Measurements from ENCODE around the gene FAM47C. TPM values are rescaled to one million over a fixed set of nuclear protein-coding genes. Genes with fewer than 3 reads are reported as not detected.
"Not testable (repeated sequence)": the region's sequence is repeated elsewhere in the genome, so short reads cannot be mapped to it uniquely, and the experiment has no call there.

The FAM47C gene
- not detected for polyA plus RNA-seq (ENCODE audit: insufficient read length in 10 of 10)
- long read RNA-seq, donor 1: 0 reads
- long read RNA-seq, donor 2: 0 reads
- long read RNA-seq, donor 3: 0 reads
- long read RNA-seq, donor 4: 0 reads
- long read RNA-seq, donor 5: 0 reads
- long read RNA-seq, donor 6: 0 reads
- long read RNA-seq, donor 7: 0 reads
- long read RNA-seq, donor 8: 0 reads
- long read RNA-seq, donor 9: 0 reads

GRCh38 chrX:37008182-37008581 is at the start of gene FAM47C:
FAM47C (plus strand) TSS chrX:37008366; CDS start chrX:37008411, 45 bp downstream.
- DNase-seq: not testable (repeated sequence)

DNA sequence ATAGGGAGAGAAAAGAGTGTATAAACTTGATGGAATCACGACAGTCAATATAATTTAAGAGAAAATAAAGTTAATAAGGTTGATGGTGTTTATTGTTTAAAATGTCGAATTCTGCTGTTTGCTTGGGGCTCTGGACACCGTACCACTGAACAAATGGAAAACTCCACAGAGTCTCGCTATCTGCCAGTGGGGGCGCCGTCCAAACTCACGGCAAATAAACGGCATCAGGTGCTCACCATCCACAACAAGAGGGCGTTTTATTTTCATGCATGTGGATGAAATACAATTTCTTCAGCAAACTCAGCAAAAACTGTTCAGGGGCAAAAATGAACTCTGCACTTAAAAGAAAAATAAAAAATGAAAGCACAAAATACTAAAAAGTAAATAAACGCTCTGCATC is 46.6 kb upstream of the FAM47C start:
- DNase-seq: no peak

DNA sequence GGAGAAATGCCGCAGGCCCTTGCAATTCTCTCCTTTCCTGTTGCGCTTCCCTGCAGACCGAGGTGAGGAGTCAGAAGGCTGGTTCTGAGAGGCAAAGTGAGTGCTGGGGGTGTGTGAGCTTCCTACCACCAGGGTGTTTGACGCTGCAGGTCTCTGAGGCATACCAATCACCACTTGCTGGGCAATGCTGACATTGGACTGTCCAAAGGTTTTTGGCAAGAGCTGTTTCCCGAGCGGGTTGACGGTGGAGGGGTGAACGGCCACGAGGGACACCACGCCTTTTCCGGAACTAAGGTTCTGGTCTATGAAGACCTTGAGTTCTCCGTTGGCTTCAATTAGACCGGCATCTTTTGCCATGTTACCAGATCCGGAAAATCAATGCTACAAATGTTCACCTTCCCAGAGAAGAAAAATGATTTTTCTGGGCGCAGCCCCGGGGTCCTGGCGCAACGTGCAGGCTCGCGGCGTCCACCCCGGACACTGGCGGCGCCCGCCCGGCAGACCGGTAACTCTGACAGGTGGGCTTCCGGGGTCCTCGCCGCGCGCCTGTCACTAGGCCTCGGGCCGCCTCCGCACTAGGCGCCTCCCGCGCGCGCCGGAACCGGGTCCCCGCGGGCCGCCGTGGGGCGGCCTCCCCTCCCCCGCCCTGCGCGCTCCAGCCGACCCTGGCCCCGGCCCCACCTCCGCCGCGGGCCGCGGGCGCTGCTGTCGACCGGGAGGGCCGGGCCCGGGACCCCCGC is 44.9 kb upstream of the FAM47C start:
- DNase-seq: no peak

DNA sequence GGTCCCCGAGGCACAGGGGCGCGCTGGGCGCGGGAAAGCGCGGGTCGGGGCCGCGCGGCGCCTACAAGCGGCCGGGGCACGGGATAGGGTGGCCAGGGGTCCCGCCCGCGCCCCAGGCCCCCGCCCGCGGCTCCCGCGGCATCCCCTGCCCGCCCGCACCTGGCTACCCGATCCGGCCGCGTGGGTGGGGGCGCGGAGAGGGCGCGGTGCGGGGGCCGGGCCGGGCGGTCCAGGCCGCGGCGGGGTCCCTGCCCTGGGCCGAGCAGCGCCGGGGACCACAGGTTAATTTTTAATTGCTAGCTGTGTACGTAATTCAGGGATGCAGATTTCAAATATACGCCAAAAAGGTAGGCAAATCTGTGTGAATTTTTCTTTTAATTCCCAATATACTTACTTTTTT is 44.3 kb upstream of the FAM47C start:
- no peak for DNase-seq

DNA sequence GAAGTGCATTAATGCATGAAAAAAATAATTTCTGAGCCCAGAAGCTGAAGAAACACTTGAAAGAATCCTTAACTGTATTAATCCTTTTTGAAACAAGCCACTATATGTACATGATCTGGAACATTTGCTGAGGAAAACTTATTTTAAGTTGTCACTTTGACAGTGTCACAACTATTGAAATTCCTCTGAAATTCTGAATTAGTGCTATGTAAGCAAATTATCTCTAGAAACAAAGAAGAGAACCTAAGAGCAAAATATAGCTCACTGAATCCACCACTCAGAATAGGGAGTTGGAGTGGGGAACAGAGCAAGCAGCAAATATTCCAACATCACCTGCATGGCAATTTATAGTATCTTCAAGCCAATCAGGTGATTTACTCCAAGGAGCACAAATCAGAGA is 34.6 kb upstream of the FAM47C start:
- no peak for DNase-seq

DNA sequence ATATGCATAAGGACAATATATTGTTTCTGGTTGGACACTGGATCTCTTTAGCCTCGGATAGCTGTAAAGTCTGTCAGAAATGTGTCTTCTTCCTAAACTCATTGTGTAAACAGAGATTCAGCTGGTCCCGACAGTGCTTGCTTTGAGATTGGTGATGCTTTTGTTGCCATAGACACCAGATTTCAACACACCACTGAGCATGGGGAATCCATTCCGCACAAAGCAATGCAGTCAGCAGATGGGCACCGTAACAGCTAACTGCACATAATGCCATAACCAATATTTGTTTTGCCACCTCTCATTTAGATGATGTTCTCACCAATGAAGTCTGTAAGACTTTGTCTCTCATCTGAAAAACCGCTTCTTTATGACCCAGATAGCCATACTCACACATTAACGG is 33.3 kb upstream of the FAM47C start:
- no peak for DNase-seq

GRCh38 chrX:36978886-36979285 is 29.3 kb upstream of the FAM47C start:
- peak in 1 of 3 donors; percentile 1 for DNase-seq

DNA sequence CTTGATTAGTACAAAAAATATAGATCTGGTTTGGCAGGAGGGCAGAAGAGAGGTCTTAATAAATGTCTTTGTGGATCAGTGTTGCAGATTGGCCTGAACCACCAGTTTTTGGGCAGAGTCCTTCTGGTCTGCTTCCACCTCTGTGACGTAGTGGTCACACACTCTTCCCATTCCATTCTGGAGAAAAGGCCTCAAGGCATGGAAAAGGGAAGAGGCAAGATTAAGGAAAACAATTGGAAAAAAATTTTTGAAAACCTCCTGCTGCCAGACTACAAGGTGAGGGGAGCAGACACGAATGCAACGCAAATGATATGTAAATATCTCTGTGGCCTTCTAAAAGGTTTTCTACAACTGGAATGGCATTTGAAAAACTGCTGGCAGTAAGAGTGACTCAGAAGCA is 24.3 kb upstream of the FAM47C start:
- DNase-seq: no peak

GRCh38 chrX:36985416-36986209 is 22.6 kb upstream of the FAM47C start:
- DNase-seq: peak in 1 of 3 donors; percentile 6

DNA sequence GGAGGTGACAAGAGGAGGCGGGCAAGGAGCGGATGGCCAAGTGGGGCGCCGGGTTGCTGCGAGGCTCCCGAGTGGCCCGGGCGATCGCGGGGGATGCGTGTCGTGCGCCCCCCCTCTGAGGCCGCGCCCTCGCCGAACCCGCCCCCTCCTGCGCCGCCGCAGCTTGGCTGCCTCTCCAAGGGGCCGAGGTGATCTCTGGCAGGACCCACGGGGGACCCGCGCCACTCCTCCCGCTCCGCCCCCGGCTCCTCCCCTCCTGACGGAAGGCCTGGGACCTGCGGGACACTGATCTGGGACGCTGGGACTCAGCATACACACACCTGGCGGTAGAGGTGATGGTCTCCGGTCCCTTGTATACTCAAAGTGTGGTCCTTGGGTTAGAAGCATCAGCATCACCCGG is 21.9 kb upstream of the FAM47C start:
- peak in 1 of 3 donors; percentile 2 for DNase-seq

GRCh38 chrX:36987212-36987611 is 21.0 kb upstream of the FAM47C start:
- DNase-seq: not testable (repeated sequence)

GRCh38 chrX:37000140-37000539 is 8.0 kb upstream of the FAM47C start:
- DNase-seq: no peak

DNA sequence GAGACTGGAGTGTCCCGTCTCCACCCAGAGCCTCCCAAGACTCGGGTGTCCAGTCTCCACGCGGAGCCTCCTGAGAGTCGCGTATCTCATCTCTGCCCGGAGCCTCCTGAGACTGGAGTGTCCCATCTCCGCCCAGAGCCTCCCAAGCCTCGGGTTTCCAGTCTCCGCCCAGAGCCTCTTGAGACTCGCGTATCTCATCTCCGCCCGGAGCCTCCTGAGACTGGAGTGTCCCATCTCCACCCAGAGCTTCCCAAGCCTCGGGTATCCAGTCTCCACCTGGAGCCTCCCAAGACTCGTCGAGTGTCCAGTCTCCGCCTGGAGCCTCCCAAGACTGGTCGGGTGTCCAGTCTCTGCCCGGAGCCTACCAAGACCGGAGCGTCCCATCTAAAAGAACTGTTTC is 2.3 kb downstream of the FAM47C start:
- DNase-seq: no peak

- not testable (repeated sequence) for DNase-seq
Observed at GRCh38 chrX:37034260-37034659, 26.1 kb downstream of the FAM47C start.

DNA sequence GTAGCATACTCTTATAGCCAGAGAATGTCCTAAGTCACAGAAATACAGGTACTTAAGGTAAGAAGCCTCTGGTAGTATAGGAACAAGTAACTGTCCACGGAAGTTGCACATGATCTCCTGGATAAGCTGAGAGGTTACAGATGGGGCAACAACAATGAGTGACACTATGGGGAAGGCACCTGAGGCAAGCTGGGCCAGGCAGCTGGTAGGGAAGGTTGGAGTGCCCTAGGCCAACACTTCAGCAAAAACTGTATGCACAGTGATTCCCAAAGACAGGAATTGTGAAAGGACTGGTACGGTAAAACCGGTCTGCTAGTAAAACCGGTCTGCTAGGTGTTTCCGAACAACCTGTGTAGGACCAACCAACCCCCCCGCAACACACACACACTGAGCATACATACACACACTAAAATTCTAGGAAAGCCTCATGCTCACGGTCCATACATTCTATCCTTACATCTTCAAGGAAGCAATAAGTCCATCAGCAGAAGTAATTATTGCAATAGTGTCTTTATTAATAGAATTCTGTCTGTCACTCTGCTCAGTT is 28.6 kb downstream of the FAM47C start:
- DNase-seq: not testable (repeated sequence)

GRCh38 chrX:37038814-37039213 is 30.6 kb downstream of the FAM47C start:
- not testable (repeated sequence) for DNase-seq

DNA sequence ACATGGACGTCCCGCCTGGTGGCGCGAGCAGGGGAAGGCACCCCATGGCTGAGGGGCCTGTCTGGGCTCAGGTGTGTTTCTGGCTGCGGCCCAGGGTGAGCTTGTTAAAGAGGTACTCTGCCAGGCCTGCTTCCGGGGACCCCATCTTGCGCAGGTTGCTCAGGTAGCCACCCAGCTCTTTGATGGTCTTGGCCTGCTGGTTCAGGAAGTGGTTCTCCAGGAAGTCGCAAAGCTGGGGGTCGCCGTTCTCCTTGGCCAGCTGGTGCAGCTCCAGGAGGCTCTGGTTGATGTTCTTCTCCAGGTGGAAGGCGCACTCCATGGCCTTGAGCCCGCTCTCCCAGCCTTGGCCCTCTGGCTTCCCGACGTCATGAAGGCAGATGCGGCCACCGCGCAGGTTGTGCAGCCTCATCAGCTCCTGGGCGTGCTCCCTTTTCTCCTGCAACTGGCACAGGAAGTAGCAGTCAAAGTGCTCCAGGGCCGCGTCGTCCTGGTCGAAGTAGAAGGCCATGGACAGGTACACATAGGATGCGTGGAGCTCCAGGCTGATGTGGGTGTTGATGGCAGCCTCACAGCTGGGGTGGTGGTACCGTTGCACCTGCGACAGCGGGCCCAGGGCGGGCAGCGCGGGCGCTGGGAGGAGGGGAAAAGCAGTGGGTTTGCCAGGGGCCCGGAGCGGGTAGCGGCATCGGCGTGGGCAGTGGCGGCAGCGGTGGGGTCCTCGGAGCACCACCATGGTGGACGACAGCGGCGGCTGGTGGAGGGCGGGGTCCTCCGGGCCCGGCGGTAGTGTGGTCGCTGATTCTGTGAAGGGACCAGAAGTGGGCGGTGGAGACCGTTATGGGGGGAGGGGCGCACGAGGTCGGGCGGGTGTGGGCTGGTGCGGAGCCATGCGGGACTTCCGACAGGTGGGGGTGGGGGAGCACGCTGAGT is 35.1 kb downstream of the FAM47C start:
- not testable (repeated sequence) for DNase-seq

DNA sequence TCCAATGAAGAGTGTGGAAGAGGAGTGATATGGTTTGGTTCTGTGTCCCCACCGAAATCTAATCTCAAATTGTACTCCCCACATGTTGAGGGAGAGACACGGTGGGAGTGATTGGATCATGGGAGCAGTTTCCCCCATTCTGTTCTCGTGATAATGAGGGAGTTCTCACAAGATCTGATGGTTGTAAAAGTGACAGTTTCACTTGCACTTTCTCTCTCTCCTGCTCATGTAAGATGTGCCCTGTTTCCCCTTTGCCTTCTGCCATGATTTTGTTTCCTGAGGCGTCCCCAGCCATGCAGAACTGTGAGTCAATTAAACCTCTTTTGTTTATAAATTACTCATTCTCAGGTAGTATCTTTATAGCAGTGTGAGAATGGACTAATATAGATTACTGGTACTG is 39.6 kb downstream of the FAM47C start:
- DNase-seq: no peak

- not testable (repeated sequence) for DNase-seq
Observed at GRCh38 chrX:37057572-37057971, 49.4 kb downstream of the FAM47C start.

DNA sequence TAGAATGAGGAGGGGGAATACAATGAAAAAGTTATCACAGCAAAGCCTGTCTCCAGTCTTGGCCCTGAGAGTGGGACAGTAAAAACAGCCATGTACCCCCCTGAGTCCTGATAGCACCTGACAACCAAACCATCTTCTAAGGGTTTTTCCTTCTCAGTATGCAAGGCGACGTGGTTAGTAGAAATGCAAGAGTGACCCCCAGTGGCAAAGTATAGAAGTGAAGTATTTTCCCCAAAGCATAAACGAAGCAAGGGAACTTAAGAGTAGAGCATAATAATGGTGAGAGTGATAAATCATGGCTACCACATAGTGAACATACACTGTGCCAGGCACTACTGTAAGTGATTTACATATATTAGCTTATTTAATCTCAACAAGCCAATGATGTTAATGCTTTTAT is 52.8 kb downstream of the FAM47C start:
- DNase-seq: peak; percentile 0 to 30 (median 13)
